Measurements from ENCODE around the gene CCDC3. TPM values are rescaled to one million over a fixed set of nuclear protein-coding genes. Genes with fewer than 3 reads are reported as not detected.

CCDC3 gene
- total RNA-seq, 1 donor from 2014 or later: 1.1 TPM

- Mint-ChIP-seq H3K4me3 (ENCODE audit: low read depth) (no peak overlapping the region), H3K4me1 (ENCODE audit: low read depth) (peaks cover 1% of the 10 kb centered on the region), H3K27ac (no peak overlapping the region), H3K27me3 (peaks cover 21% of the 10 kb centered on the region), H3K36me3 (ENCODE audit: insufficient read depth) (no peaks in the 10 kb centered on the region), H3K9me3 (ENCODE audit: low read depth) (peaks cover 7% of the 10 kb centered on the region)
- no peak for DNase-seq (ENCODE audit: low spot score, unreplicated experiment)
- no peak for TF ChIP-seq CTCF (IDR thresholded peaks at IDR 0.05; ENCODE audit: unreplicated experiment)
These were observed 28.3 kb downstream of the CCDC3 start for GRCh38 chr10:12973149-12973718.

DNA sequence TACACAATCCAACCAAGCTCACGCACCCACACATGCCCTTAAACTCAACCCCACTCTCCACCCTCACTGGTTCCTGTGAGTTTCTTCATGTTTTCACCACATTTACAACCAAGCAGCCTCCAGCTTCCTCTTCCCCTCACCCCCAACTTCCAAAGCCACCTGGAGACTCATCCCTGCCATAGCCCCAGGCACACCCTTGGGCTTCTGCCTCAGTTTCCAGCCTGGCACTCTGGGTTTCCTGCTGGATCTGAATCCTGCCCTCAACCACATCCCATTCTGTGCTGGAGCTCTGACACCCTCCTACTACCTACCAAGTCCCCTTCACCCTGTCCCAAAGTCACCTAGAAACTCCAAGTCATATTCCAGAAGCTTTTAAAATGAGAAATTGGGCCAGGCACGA is 29.4 kb downstream of the CCDC3 start:
- DNase-seq (ENCODE audit: low spot score, unreplicated experiment): no peak
- Mint-ChIP-seq H3K4me1 (ENCODE audit: low read depth) (peaks cover 1% of the 10 kb centered on the region), H3K27ac (no peak overlapping the region), H3K4me3 (ENCODE audit: low read depth) (no peak overlapping the region), H3K36me3 (ENCODE audit: insufficient read depth) (no peaks in the 10 kb centered on the region), H3K27me3 (peaks cover 14% of the 10 kb centered on the region), H3K9me3 (ENCODE audit: low read depth) (peaks cover 11% of the 10 kb centered on the region)
- no peak for TF ChIP-seq CTCF (IDR thresholded peaks at IDR 0.05; ENCODE audit: unreplicated experiment)

DNA sequence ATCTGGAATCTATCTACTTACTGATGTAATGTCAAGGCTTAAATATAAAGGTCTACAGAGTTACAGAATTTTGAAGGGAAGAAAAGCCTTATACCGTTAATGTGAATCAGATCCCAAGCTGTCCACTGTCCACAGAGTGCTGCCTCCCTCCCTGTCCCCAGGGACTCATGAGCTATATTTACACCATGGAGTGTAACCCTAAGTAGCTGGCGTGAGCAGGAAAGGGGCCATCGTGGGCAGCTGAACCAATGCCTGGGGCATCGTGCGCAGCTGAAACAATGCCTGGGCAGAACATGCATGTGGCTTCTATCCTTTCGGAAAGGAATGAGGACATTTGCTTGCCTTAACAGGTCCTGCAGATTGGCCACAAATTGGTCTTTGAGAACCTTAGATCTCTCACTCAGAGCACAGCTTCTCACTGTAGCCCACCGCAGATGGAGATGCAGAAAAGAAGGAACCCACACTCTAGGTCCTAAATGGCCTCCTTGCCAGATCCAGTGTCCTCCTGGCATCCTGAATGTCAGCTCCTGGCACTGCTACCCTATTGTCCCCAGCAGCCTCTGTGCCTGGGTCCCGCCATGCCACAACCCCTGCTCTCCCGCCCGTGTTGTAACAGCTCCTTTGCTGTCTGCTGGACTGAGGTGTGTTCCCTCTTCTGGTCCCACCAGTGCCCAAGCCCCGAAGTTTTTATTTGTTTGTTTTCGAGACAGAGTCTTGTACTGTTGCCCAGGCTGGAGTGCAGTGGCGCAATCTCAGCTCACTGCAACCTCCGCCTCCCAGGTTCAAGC is 30.3 kb downstream of the CCDC3 start:
- Mint-ChIP-seq H3K4me3 (ENCODE audit: low read depth) (no peak overlapping the region), H3K36me3 (ENCODE audit: insufficient read depth) (no peaks in the 10 kb centered on the region), H3K4me1 (ENCODE audit: low read depth) (peaks cover 1% of the 10 kb centered on the region), H3K27ac (no peak overlapping the region), H3K27me3 (peaks cover 12% of the 10 kb centered on the region), H3K9me3 (ENCODE audit: low read depth) (peaks cover 11% of the 10 kb centered on the region)
- no peak for TF ChIP-seq CTCF (IDR thresholded peaks at IDR 0.05; ENCODE audit: unreplicated experiment)
- no peak for DNase-seq (ENCODE audit: low spot score, unreplicated experiment)

DNA sequence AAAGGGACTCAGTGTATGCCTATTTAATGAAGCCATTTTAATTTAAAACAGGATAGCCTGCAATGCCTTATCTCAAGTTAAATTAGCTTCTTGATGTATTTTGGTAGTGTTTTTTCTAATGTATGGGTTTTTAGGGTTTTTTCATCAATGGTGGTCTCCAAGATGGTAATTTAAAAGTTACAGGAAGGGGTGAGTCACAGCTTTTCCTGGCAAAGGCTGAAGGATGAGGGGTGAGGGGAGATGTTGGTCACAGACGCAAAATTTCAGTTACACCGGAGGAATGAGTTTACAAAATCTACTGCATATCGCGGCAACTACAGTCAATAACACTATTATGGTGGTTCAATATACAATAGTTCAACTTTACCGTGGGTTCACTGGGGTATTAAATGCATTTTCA is 31.6 kb downstream of the CCDC3 start:
- Mint-ChIP-seq H3K4me3 (ENCODE audit: low read depth) (no peak overlapping the region), H3K27ac (no peak overlapping the region), H3K36me3 (ENCODE audit: insufficient read depth) (no peaks in the 10 kb centered on the region), H3K27me3 (peaks cover 5% of the 10 kb centered on the region), H3K9me3 (ENCODE audit: low read depth) (peaks cover 11% of the 10 kb centered on the region), H3K4me1 (ENCODE audit: low read depth) (no peaks in the 10 kb centered on the region)
- no peak for TF ChIP-seq CTCF (IDR thresholded peaks at IDR 0.05; ENCODE audit: unreplicated experiment)
- no peak for DNase-seq (ENCODE audit: low spot score, unreplicated experiment)

GRCh38 chr10:12966067-12966466 is 35.4 kb downstream of the CCDC3 start:
- DNase-seq (ENCODE audit: low spot score, unreplicated experiment): no peak
- Mint-ChIP-seq H3K27ac (no peak overlapping the region), H3K4me1 (ENCODE audit: low read depth) (peaks cover 3% of the 10 kb centered on the region), H3K27me3 (peaks cover 3% of the 10 kb centered on the region), H3K9me3 (ENCODE audit: low read depth) (peaks cover 11% of the 10 kb centered on the region), H3K4me3 (ENCODE audit: low read depth) (no peak overlapping the region), H3K36me3 (ENCODE audit: insufficient read depth) (no peaks in the 10 kb centered on the region)
- TF ChIP-seq CTCF (IDR thresholded peaks at IDR 0.05; ENCODE audit: unreplicated experiment): no peak
